ENCODE measurements around the gene KCNK3.

KCNK3 gene

GRCh38 chr2:26666671-26667070, 25.9 kb upstream of the KCNK3 start:
- DNase-seq: no peak

DNA sequence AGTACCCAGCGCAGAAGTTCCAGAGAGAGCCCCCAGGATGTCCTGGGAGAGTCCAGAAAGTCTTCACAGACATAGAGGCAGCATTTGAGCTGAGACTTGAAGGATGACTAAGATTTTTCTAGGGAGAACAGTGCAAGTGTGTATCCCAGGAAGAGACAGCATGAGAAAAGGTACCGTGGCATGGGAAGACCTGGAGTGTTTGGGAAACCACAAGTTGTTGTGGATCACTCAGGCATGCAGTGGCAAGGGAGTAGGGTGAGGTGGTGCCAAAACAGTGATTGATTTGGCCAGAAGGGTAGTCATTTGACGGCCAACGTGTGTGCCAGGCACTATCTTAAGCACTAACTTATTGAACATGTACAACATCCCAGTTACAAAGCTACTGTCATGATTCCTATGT, 24.5 kb upstream of the KCNK3 start:
- no peak for DNase-seq

DNA sequence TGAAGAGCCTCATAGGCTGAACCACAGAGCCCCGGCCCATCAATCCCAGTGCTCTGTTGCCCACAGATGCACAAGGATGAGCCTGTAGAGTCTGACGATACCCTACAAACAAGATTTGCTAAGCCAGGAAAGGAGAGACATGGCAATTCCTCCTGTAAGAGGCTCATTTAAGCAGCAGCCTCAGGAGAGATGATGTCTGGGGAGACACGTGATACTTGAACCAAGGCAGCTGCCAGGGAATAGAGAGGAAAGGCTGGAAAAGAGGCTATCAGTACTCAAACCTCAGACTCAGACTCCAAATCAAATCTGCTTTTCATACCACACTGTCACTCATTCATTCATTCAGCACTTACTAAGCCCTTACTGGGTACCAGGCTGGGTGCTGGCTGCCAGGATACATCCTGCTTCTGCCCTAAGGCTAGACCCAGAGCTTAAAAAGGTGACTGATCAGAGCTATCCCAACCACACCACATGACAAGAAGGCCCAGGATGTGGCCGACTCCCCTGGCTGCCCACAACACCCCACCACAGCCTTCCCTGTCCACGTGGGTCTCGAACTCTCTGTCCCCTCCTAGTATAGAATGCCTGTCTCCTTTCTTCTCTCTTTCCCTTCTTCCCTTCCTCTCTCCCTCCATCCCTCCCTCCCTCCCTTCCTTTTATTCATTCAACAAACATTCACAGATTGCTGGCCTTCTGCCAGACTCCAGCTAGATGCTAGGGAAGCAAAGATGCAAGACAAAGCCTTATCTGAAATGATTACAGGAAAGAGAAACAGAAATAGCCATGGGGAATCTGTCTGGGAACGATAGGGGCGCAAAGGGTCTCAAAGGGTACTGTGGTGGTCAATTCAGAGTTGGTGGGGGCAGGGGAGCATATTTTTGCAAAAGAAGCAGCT, 23.4 kb upstream of the KCNK3 start:
- DNase-seq: no peak

- no peak for DNase-seq
Measured at GRCh38 chr2:26670171-26670570, 22.4 kb upstream of the KCNK3 start.

DNA sequence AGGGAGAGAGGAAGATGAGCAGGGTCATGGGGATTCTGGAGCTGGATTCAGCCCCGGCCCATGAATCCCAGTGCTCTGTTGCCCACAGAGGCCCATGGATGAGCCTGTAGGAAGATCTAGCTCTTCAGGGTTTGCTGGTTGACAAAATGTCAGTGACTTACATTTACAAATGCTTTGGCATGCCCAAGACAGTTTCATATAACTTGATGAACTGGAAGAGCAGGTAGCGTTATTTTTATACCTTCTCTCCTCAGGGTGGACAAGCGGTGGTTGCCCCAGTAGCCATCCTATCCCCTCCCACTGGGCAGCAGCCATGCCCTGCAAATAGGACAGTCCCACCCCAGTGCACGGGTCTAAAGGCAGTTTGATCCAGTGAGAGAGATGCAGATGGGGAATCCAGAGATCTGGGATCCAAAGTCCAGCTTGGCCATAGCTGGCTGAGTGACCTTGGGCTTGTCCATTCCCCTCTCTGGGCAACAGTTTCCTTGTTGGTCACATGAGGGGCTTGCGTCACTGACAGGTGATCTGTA, 21.5 kb upstream of the KCNK3 start:
- no peak for DNase-seq

GRCh38 chr2:26671691-26672090, 20.8 kb upstream of the KCNK3 start:
- no peak for DNase-seq

- no peak for DNase-seq
Measured at GRCh38 chr2:26672112-26672817, 20.3 kb upstream of the KCNK3 start.

GRCh38 chr2:26672818-26673393, 19.6 kb upstream of the KCNK3 start:
- DNase-seq: no peak

- DNase-seq: no peak
Measured at GRCh38 chr2:26674002-26674751, 18.3 kb upstream of the KCNK3 start.

DNA sequence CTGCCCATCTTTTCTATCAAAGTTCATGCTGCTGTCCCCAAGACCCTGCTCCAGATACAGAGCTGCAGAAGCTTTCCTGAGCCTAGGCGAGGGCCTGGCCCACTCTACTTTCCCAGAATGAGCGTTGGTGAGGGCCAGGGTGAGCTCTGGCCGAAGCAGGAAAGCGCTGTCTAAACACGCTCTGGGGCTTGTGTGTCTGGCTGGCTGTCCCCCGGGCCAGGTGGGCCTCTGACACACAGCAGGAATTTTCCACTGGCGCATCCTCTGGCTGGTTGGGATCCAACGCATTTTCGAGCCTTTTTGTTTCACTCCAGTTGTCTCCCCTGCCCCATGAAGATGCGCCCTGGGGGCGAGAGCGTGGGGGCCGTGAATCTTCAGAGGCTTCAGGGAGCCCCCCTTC, 17.8 kb upstream of the KCNK3 start:
- DNase-seq: no peak

DNA sequence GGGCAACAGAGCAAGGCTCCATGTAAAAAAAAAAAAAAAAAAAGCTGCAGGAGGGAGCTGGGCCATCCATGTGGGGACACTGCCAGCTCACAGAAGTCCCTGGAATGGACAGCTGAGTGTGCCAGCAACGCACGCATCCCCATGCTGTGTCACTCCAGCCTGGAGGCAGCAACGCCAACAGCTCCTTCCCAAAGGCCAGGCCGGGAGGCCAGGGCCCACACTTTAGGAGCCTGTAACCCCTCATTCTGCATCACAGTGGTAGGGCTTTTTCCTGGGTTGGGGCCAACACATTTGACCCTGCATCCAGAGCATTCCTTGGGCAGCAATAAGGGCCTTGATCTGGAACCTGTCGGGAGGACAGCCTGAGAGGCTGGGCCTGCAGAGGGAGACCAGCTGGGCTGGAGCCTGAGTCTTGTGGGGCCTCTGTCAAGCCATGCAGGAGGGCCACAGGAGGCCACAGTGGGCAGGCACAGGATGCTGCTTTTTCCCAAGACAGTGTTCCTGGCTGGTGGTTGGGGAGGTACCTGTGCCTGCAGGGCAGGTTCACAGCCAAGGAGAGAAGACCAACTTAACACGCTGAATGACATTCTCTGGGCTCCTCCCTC, 16.8 kb upstream of the KCNK3 start:
- no peak for DNase-seq

- no peak for DNase-seq
Measured at GRCh38 chr2:26678035-26678434, 14.5 kb upstream of the KCNK3 start.

DNA sequence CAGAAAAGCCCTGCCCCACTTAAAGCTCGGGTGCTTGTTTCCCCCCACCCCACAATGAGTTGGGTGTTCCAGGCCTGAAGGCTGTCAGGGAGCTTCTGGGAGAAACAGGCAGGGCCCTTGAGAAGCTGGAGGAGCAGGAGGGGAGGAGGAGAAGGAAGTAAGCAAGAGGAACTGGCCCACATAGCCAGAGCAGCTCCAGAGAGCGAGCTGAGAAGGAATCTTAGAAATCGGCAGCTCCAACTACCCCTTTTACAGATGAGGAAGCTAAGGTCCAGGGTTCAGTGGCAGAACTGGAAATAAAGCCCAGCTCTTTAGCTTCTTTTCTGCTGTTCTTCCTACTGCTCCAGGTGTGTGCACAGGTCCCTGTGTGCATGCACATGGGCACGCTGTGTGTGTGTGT, 12.7 kb upstream of the KCNK3 start:
- no peak for DNase-seq

- no peak for DNase-seq
Measured at GRCh38 chr2:26681656-26682055, 10.9 kb upstream of the KCNK3 start.

GRCh38 chr2:26682155-26682554, 10.4 kb upstream of the KCNK3 start:
- DNase-seq: no peak

- no peak for DNase-seq
Measured at GRCh38 chr2:26683583-26683982, 8.9 kb upstream of the KCNK3 start.

GRCh38 chr2:26685341-26685740, 7.2 kb upstream of the KCNK3 start:
- no peak for DNase-seq

- peak; percentile 59 for DNase-seq
Measured at GRCh38 chr2:26685989-26686839, 6.3 kb upstream of the KCNK3 start.

GRCh38 chr2:26687328-26687727, 5.2 kb upstream of the KCNK3 start:
- peak; percentile 62 for DNase-seq

- DNase-seq: peak; percentile 88
Measured at GRCh38 chr2:26687801-26688200, 4.7 kb upstream of the KCNK3 start.

GRCh38 chr2:26691161-26691560, 1.4 kb upstream of the KCNK3 start:
- DNase-seq: no peak

- no peak for DNase-seq
Measured at GRCh38 chr2:26691881-26692278, 642 bp upstream of the KCNK3 start.

Measured in NCI-H1092 treated with DMSO at 0.1 percent for 48 hours (cell line).